Skeletal muscle tissue (tissue), 4 donors: ENCODE data around the gene HSD17B4. TPM values are rescaled to one million over a fixed set of nuclear protein-coding genes. Genes with fewer than 3 reads are reported as not detected.
"Not testable (repeated sequence)": the region's sequence is repeated elsewhere in the genome, so short reads cannot be mapped to it uniquely, and the experiment has no call there.

Experiments
- H3K27ac ChIP-seq: one replicate; pipeline ENCODE4 v1.7.0; 2013; ENCODE audit warnings: mild to moderate bottlenecking, low read depth, low read length, inconsistent platforms
- H3K27me3 ChIP-seq, 3 donors: one replicate each; pipeline ENCODE4 v1.7.0; 2013; ENCODE audit warnings: low read length in 3 of 3; ENCODE audit not compliant: control insufficient read depth in 3 of 3, insufficient read depth in 3 of 3
- H3K36me3 ChIP-seq, 3 donors: one replicate each; pipeline ENCODE4 v1.7.0; 2013; ENCODE audit warnings: low read length in 3 of 3; ENCODE audit not compliant: control insufficient read depth in 3 of 3, insufficient read depth in 3 of 3
- H3K4me1 ChIP-seq, 3 donors: one replicate each; pipeline ENCODE4 v1.7.0; 2013; ENCODE audit warnings: low read length in 3 of 3, mild to moderate bottlenecking in 3 of 3; ENCODE audit not compliant: control insufficient read depth in 3 of 3, insufficient read depth in 3 of 3
- H3K4me3 ChIP-seq, 3 donors: one replicate each; pipeline ENCODE4 v1.7.0; 2013; ENCODE audit warnings: low read length in 3 of 3
- H3K9ac ChIP-seq, 3 donors: one replicate each; pipeline ENCODE4 v1.7.0; 2013; ENCODE audit warnings: low read length in 3 of 3, mild to moderate bottlenecking in 3 of 3, moderate library complexity in 2 of 3, low read depth in 1 of 3
- H3K9me3 ChIP-seq, 3 donors: one replicate each; pipeline ENCODE4 v1.7.0; 2013; ENCODE audit warnings: low read length in 3 of 3; ENCODE audit not compliant: control insufficient read depth in 3 of 3
- total RNA-seq: library from RNA; depleted of rRNA; stranded (reverse); fragments of >200 nt; gene quantifications from one replicate; pipeline ENCODE4 v1.2.3, GENCODE V29; 2014
- donor health status: Osteomylitis.

The HSD17B4 gene
- total RNA-seq, 1 donor from 2014 or later = 142 TPM

DNA sequence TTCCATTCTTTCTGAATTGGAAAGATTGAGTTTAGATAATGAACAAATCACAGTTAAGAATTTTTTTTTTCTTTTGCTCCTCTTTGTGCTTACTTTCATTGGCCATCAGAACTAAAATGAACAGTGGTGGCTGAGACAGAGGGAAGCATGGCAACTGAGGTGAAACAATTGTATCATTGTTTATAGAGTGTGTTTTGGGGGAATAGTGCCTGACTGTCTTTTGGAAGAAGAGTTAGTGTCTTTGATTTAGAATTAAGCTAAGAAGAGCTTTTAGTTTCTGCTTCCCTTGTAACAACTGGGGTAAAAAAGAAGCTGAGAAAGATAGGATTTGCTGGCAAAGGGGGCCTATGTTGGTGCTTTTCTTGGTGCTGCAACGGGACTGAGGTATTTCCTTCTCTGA is 24.0 kb downstream of the HSD17B4 start:
- no peak overlapping the region for H3K27ac ChIP-seq
- no peak overlapping the region for H3K9ac ChIP-seq
- H3K36me3 ChIP-seq = peaks cover 6 to 13% (median 7%) of the 10 kb centered on the region in 3 donors
- H3K4me1 ChIP-seq = no peaks in the 10 kb centered on the region
- no peak overlapping the region for H3K4me3 ChIP-seq
- no peaks in the 10 kb centered on the region for H3K27me3 ChIP-seq
- no peaks in the 10 kb centered on the region for H3K9me3 ChIP-seq

DNA sequence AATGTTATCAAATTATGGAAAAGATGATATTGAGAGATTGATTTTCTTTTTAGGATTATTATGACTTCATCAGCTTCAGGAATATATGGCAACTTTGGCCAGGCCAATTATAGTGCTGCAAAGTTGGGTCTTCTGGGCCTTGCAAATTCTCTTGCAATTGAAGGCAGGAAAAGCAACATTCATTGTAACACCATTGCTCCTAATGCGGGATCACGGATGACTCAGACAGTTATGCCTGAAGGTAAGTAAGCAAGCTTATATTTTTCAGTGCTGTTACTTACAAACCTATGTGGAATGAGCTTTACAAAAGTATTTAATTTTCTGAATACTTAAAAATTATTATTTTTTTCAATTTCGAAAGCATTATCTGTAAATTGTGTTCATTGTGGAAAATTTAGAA is 26.5 kb downstream of the HSD17B4 start:
- no peaks in the 10 kb centered on the region for H3K4me1 ChIP-seq
- no peak overlapping the region for H3K27ac ChIP-seq
- H3K9me3 ChIP-seq = no peaks in the 10 kb centered on the region
- peaks cover 11 to 19% (median 11%) of the 10 kb centered on the region in 3 donors for H3K36me3 ChIP-seq
- H3K27me3 ChIP-seq = no peaks in the 10 kb centered on the region
- H3K9ac ChIP-seq = no peak overlapping the region
- H3K4me3 ChIP-seq = no peak overlapping the region

DNA sequence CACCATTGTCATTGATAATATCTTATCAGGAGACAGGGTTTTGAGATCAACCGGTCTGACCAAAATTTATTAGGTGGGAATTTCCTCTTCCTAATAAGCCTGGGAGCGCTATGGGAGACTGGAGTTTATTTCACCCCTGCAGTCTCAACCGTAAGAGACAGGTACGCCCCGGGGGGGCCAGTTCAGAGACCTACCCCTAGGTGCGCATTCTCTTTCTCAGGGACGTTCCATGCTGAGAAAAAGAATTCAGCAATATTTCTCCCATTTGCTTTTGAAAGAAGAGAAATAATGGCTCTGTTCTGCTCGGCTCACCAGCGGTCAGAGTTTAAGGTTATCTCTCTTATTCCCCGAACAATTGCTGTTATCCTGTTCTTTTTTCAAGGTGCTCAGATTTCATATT is 28.3 kb downstream of the HSD17B4 start:
- not testable (repeated sequence) for H3K27me3 ChIP-seq, H3K27ac ChIP-seq, H3K4me1 ChIP-seq, H3K4me3 ChIP-seq, H3K9me3 ChIP-seq, H3K9ac ChIP-seq
- H3K36me3 ChIP-seq = peaks cover 11 to 21% (median 11%) of the 10 kb centered on the region in 3 donors

DNA sequence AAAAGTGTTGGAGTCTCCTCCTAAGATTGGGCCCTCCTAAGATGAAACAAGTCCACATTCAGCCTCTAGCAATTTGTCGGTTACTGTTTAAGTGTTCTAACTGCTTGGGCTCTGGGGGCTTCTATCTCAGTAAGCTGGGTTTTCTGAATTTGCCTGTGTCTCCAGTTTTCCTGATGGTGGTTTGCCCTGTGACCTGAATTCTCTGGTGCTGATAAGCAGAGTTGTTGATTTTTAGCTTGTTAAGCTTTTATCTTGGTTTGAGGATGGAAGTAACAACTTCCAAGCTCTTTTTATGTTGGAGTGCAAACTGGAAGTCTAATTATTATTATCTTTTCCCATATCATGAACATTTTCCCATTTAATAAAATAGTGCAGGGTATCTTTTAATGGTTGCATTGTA is 30.9 kb downstream of the HSD17B4 start:
- Histone ChIP-seq H3K9me3 (no peaks in the 10 kb centered on the region), H3K27ac (no peak overlapping the region), H3K4me3 (no peak overlapping the region), H3K4me1 (no peaks in the 10 kb centered on the region), H3K27me3 (no peaks in the 10 kb centered on the region), H3K36me3 (peaks cover 8 to 24% (median 8%) of the 10 kb centered on the region in 3 donors), H3K9ac (no peak overlapping the region)

DNA sequence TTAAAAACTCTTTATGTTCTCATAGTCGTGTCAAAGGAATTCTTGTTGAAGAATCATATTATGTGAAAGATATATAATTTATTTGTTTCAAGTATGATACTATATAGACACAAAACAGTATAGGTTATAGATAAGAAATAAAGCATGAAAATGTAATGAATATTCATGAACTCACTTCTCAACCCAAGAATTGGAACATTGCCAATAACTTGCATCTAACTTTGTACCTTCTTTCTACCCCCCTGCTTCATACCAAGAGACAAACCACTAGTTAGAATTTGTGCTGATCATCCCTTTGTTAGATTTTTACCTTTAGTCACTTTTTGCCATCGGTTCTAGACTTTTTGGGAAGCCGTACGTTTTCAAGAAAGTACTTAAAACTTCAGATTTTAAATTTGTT is 32.6 kb downstream of the HSD17B4 start:
- no peak overlapping the region for H3K9ac ChIP-seq
- H3K9me3 ChIP-seq = no peaks in the 10 kb centered on the region
- no peaks in the 10 kb centered on the region for H3K4me1 ChIP-seq
- no peak overlapping the region for H3K4me3 ChIP-seq
- peaks cover 5 to 22% (median 14%) of the 10 kb centered on the region in 3 donors for H3K36me3 ChIP-seq
- no peaks in the 10 kb centered on the region for H3K27me3 ChIP-seq
- no peak overlapping the region for H3K27ac ChIP-seq

DNA sequence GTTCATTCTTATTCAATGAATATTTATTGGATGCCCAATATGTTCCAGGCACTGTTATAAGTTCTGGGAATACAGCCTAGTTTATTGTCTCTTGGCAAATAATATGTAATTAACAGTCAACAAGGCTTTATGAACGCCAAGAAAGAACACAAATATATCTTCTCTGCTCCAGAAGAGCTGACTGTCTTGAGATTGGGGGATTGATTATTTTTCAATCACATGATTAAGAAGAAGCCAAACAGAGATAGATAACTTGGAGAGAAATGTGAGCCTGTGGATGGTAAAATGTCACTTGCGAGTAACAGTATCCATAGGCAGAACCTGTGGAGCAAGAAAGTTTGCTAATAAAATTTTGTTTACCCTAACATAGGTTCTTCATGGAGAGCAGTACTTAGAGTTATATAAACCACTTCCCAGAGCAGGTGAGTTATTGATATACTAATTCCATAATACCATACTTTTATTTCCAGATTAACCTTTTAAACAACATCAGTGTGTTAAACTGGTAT is 49.4 kb downstream of the HSD17B4 start:
- H3K9ac ChIP-seq = no peak overlapping the region
- H3K4me3 ChIP-seq = no peak overlapping the region
- H3K36me3 ChIP-seq = peaks cover 5 to 20% (median 18%) of the 10 kb centered on the region in 3 donors

DNA sequence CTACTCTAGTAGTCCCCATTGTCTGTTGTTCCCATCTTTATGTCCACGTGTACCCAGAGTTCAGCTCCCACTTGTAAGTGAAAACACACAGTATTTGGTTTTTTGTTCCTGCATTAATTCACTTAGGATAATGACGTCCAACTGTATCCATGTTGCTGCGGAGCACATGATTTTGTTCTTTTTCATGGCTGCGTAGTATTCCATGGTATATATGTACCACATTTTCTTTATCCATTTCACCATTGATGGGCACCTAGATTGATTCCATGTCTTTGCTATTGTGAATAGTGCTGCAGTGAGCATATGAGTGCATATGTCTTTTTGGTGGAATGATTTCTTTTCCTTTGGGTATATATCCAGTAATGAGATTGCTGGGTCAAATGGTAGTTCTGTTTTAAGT is 51.6 kb downstream of the HSD17B4 start:
- not testable (repeated sequence) for H3K27me3 ChIP-seq, H3K9ac ChIP-seq, H3K9me3 ChIP-seq, H3K27ac ChIP-seq, H3K4me3 ChIP-seq, H3K4me1 ChIP-seq
- peaks cover 3 to 20% (median 16%) of the 10 kb centered on the region in 3 donors for H3K36me3 ChIP-seq

More for the DNA sequence above, 49.4 kb downstream of the HSD17B4 start:
- no peak overlapping the region for H3K27ac ChIP-seq
- H3K4me1 ChIP-seq = no peaks in the 10 kb centered on the region
- no peaks in the 10 kb centered on the region for H3K27me3 ChIP-seq
- H3K9me3 ChIP-seq = peaks cover 0 to 4% (median 4%) of the 10 kb centered on the region in 3 donors

DNA sequence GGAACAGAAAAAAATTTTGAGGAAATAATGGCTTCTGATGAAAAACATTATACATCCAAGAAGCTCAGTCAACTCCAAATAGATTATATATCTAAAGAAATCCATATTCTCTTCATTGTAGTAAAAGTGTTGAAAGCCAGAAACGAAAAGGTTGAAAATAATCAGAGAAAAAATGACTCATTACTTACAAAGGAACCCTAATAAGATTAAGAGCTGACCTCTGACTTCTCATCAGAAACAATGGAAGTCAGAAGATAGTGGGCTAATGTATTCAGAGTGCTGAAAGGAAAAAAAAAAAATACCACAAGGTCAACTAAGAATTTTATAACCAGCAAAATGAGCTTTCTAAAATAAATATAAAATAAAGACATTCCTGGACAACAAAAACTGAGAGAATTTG is 60.0 kb downstream of the HSD17B4 start:
- H3K27ac ChIP-seq = no peak overlapping the region
- no peaks in the 10 kb centered on the region for H3K9me3 ChIP-seq
- H3K4me1 ChIP-seq = no peaks in the 10 kb centered on the region
- H3K4me3 ChIP-seq = no peak overlapping the region
- H3K9ac ChIP-seq = no peak overlapping the region
- H3K27me3 ChIP-seq = no peaks in the 10 kb centered on the region
- peaks cover 9 to 36% (median 25%) of the 10 kb centered on the region in 3 donors for H3K36me3 ChIP-seq

DNA sequence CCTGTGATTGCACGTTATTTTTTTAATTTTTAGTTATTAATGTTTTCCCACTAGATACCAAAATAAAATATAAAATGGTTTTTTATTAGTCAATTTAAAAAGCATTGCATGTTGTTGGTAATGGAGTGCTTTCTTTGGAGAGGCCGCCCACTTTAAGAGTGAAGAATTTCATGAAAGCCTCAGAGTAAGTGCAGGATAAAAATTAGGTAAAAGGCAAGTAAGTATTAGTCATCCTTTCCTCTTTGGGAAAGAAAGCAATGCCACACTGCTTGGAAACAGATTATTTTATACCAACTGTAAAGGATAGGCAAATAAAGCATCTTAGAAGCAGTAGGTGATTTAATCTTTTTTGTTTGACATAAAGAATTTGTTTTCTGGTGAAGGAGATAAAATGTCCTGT is 62.9 kb downstream of the HSD17B4 start:
- Histone ChIP-seq H3K9ac (no peak overlapping the region), H3K9me3 (no peaks in the 10 kb centered on the region), H3K4me3 (no peak overlapping the region), H3K4me1 (no peaks in the 10 kb centered on the region), H3K36me3 (peaks cover 6 to 30% (median 29%) of the 10 kb centered on the region in 3 donors), H3K27ac (no peak overlapping the region), H3K27me3 (no peaks in the 10 kb centered on the region)

DNA sequence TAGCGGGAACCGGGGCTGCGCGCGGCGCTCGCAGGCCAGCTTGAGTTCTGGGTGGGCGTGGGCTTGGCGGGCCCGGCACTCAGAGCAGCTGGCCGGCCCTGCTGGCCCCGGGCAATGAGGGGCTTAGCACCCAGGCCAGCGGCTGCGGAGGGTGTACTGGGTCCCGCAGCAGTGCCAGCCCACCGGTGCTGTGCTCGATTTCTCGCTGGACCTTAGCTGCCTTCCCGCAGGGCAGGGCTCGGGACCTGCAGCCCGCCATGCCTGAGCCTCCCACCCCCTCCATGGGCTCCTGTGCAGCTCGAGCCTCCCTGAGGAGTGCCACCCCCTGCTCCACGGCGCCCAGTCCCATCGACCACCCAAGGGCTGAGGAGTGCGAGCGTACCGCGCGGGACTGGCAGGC is 64.8 kb downstream of the HSD17B4 start:
- H3K27ac ChIP-seq, H3K4me1 ChIP-seq, H3K27me3 ChIP-seq, H3K9me3 ChIP-seq, H3K9ac ChIP-seq, H3K4me3 ChIP-seq: not testable (repeated sequence)
- peaks cover 2 to 24% (median 22%) of the 10 kb centered on the region in 3 donors for H3K36me3 ChIP-seq
